Activated T-helper 1 cell treated with anti-CD3 and anti-CD28 coated beads, Interleukin-12 subunit alpha, Interleukin-12 subunit beta, Interleukin-2, Interleukin-4 antibody, amounts not matched to agents 30 ng/mL and 10 ng/mL and 1 ng/mL, durations not matched to agents 14 hours and 24 hours and 36 hours (primary cell): ENCODE data around the gene IGIP. TPM values are rescaled to one million over a fixed set of nuclear protein-coding genes. Genes with fewer than 3 reads are reported as not detected.
A peak's percentile ranks its signal among the peaks of the same experiment; 100 is the strongest.

Experiments
- DNase-seq: peaks from one replicate; pipeline ENCODE4 v3.0.0; 2021; ENCODE audit warnings: low spot score
- H3K27ac Mint-ChIP-seq: one replicate; pipeline ENCODE4 v1.8.0; 2021; ENCODE audit warnings: mild to moderate bottlenecking, mixed read lengths
- H3K27me3 Mint-ChIP-seq: one replicate; pipeline ENCODE4 v1.8.0; 2022; ENCODE audit warnings: mild to moderate bottlenecking, moderate library complexity, mixed read lengths; ENCODE audit not compliant: insufficient read depth
- H3K36me3 Mint-ChIP-seq: one replicate; pipeline ENCODE4 v1.8.0; 2021; ENCODE audit warnings: low read depth, mixed read lengths
- H3K4me1 Mint-ChIP-seq: one replicate; pipeline ENCODE4 v1.8.0; 2021; ENCODE audit warnings: low read depth, mixed read lengths
- H3K4me3 Mint-ChIP-seq: one replicate; pipeline ENCODE4 v1.8.0; 2021; ENCODE audit warnings: mild to moderate bottlenecking, moderate library complexity, mixed read lengths
- H3K9me3 Mint-ChIP-seq: one replicate; pipeline ENCODE4 v1.8.0; 2021; ENCODE audit warnings: mixed read lengths
- intact Hi-C: fragments of 100-400 bp; cut with micrococcal nuclease; formaldehyde crosslinking; loops from one replicate; pipeline ENCODE4 v1.15.1; 2024
- total RNA-seq: library from RNA; stranded (reverse); gene quantifications from 2 replicates; pipeline ENCODE4 v1.2.3, GENCODE V29; 2022

IGIP gene
- 2.5 and 3.5 TPM in 2 replicates for total RNA-seq

DNA sequence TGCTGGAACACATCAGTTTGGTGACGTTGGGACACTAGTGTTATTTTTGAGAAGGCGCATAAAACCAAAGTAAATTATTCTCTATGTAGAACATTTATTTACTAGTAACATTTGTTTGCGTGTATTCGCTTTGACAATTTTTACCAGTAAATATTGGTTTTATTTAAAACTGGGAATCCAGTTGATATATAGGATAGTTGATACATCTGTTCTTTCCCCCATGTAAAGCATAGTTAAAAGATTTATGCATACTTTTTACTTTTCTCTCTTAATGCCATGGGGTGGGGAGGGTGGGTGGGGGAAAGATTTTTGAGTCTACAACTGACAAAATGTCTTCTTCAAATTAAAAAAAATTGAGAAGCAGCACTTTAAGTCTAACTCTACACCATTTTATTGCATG, at the start of gene IGIP:
IGIP (plus strand) TSS at position 301 of the 400 bp plus-strand sequence. CDS start 2,540 bp downstream, outside the sequence.
- Mint-ChIP-seq H3K4me3 (no peak within 1 kb of the TSS), H3K27ac (no peak within 1 kb of the TSS), H3K9me3 (no peaks in the 10 kb centered on the region), H3K27me3 (peaks cover 13% of the 10 kb centered on the region), H3K4me1 (peaks cover 13% of the 10 kb centered on the region), H3K36me3 (no peaks in the 10 kb centered on the region)
- intact Hi-C loops: no loop called here
- no peak for DNase-seq

DNA sequence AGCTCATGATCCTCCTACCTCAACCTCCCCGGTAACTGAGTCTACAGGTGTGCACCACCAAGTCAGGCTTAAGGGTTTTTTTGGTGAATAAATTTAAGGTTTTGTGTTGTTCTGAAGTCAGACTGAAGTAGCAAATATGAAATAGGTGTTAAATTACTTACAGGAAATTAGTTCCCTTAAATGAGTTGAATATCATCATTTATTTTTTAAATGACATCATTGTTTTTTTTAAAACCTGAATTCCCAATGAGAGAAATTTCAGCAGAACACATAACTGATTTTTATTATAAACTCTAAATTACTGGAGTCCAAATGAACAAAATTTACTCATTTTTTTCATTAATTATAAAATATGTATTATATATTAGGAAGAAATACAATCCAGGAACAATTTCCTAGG, 49.6 kb upstream of the IGIP start:
- no peak overlapping the region for H3K27ac Mint-ChIP-seq
- H3K4me1 Mint-ChIP-seq: no peaks in the 10 kb centered on the region
- H3K9me3 Mint-ChIP-seq: no peaks in the 10 kb centered on the region
- H3K27me3 Mint-ChIP-seq: peaks cover 26% of the 10 kb centered on the region
- no peaks in the 10 kb centered on the region for H3K36me3 Mint-ChIP-seq
- no peak overlapping the region for H3K4me3 Mint-ChIP-seq
- DNase-seq: no peak
- intact Hi-C loops: no loop called here

DNA sequence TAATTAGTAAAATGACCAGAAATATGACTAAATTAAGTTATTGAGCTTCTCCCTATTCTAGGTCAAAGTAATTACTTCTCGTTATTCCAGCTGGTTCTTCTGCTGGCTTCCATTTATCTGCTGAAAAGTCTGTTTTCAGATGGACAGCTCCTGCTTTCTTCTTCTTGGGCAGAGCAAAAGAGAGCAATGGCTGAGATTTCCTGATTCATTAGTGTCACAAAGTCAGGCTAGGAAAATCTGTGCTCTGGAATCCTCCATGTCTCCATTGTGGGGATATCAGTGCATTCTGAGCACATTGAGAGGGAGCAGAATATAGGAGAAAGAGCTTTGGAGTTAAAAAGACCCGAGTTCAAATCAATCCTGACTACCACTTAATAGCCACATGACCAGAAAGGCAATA, 48.9 kb upstream of the IGIP start:
- H3K9me3 Mint-ChIP-seq: no peaks in the 10 kb centered on the region
- no peak for DNase-seq
- no peak overlapping the region for H3K4me3 Mint-ChIP-seq
- no peaks in the 10 kb centered on the region for H3K4me1 Mint-ChIP-seq
- intact Hi-C loops: no loop called here
- H3K36me3 Mint-ChIP-seq: no peaks in the 10 kb centered on the region
- H3K27ac Mint-ChIP-seq: no peak overlapping the region
- H3K27me3 Mint-ChIP-seq: peaks cover 24% of the 10 kb centered on the region

DNA sequence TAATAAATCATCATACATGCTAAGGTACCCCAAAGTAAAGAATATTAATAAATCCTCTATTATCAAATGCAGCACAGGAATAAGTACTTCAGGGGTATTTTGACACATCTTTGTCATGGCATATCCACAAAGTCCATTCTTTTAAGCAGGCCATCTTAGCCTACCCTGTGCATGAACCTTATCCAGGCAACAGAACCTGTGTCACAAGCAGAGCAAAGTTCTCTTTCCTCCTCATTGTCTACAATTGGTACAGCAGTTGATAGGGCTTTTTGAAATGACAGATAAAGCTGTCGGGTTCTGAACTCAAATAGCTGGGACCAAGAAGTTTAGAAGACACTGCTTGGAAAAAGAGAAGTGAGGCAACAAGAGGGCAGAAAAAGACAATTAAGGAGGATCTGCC, 42.6 kb upstream of the IGIP start:
- Mint-ChIP-seq H3K4me1 (no peaks in the 10 kb centered on the region), H3K27ac (no peak overlapping the region), H3K27me3 (peaks cover 54% of the 10 kb centered on the region), H3K36me3 (no peaks in the 10 kb centered on the region), H3K9me3 (no peaks in the 10 kb centered on the region), H3K4me3 (no peak overlapping the region)
- intact Hi-C loops: no loop called here
- DNase-seq: no peak

DNA sequence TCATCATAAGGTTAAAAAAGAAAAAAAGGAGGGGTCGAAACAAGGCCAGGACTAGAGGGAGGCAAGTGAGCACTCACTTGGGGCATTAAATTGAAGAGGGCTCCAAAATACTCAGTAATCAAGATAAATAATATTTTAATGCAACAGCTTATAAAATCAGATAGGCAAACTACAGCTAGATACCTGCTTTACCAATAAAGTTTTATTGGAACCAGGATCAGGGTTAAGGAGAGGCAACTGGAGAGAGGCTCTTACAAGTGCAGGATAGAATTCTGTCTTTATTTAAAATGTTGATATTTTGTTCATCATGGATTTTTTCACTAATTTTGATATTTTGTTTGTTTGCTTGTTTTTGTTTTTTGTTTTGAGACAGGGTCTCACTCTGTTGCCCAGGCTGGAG, 42.1 kb upstream of the IGIP start:
- no peak overlapping the region for H3K4me3 Mint-ChIP-seq
- no peaks in the 10 kb centered on the region for H3K4me1 Mint-ChIP-seq
- DNase-seq: no peak
- H3K27me3 Mint-ChIP-seq: peaks cover 53% of the 10 kb centered on the region
- H3K36me3 Mint-ChIP-seq: no peaks in the 10 kb centered on the region
- no peak overlapping the region for H3K27ac Mint-ChIP-seq
- H3K9me3 Mint-ChIP-seq: no peaks in the 10 kb centered on the region
- intact Hi-C loops: no loop called here

DNA sequence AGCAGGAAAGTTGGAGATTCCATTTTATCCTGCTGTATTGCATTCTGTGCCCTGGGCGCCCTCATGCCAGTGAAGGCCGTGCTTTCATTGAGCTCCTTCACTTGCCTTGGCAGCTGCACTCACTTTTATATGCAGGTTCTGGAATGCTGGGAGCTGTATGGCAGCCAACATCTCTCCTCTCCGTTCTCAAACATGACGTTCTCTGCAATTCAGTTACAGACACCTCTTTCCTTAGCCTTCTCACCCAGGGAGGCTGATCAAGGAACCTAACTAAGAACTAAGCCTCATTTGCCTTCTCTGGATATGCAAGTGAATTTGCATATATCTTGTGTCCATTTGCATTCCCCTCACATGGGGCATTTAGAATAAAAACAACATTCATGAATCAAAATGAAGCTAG, 41.2 kb upstream of the IGIP start:
- Mint-ChIP-seq H3K4me1 (no peaks in the 10 kb centered on the region), H3K27me3 (peaks cover 53% of the 10 kb centered on the region), H3K4me3 (no peak overlapping the region), H3K9me3 (peaks cover 7% of the 10 kb centered on the region), H3K36me3 (no peaks in the 10 kb centered on the region), H3K27ac (no peak overlapping the region)
- intact Hi-C loops: no loop called here
- DNase-seq: no peak

DNA sequence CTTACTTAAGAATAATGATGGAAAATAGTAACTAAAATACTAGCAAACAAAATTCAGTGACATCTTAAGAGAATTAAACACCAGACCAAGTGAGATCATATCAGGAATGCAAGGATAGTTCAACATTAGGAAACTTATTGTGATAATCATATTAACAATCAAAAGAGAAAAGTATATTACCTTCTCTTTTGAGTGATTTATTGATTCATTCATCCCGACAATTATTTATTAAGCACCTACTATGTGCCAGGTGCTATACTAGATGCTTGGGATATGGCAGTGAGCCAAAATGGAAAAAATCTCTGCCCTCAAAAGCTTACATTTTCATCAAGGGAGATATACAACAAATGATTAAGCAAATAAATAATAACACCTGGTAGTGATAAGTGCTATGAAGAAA, 35.5 kb upstream of the IGIP start:
- DNase-seq: no peak
- no peaks in the 10 kb centered on the region for H3K4me1 Mint-ChIP-seq
- peaks cover 34% of the 10 kb centered on the region for H3K27me3 Mint-ChIP-seq
- no peak overlapping the region for H3K4me3 Mint-ChIP-seq
- H3K9me3 Mint-ChIP-seq: peaks cover 23% of the 10 kb centered on the region
- peaks cover 4% of the 10 kb centered on the region for H3K36me3 Mint-ChIP-seq
- H3K27ac Mint-ChIP-seq: no peak overlapping the region
- intact Hi-C loops: no loop called here

DNA sequence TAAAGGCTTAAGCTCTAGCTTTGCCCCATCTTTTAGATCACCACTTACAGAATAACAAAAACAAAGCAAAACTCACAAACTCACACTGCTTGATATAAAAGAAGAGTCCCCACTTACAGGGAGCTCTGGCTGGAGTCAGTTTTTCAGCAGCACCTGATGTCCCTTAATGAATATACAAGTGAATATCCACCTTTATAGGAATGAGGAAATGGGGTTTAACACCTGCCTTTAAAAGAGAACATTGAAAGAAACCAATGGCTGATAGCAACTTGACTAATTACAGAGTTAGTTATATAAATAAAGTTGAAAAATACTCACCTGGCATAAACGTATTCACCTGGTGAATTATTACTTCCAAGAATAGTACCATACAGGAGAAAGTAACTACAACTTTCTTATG, 32.6 kb upstream of the IGIP start:
- DNase-seq: no peak
- Mint-ChIP-seq H3K4me1 (no peaks in the 10 kb centered on the region), H3K27ac (no peak overlapping the region), H3K36me3 (peaks cover 4% of the 10 kb centered on the region), H3K4me3 (no peak overlapping the region), H3K27me3 (peaks cover 28% of the 10 kb centered on the region), H3K9me3 (peaks cover 23% of the 10 kb centered on the region)
- intact Hi-C loops: no loop called here

DNA sequence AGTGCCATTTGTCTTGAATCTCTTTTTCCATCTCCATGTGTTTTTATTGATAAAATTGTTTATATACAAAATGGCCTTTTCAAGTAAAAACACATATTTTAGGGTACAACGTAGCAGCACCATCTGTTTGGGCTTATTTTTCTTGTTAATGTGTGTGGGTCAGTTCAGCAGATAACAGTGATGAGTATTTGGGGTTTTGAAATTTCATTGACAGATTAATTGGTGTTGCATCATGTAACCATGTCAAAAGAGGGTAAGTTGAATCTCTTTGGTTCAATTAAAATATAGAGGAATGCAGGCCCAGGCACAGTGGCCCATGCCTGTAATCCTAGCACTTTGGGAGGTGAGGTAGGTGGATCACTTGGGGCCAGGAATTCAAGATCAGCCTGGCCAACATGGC, 31.9 kb upstream of the IGIP start:
- intact Hi-C loops: no loop called here
- Mint-ChIP-seq H3K9me3 (peaks cover 23% of the 10 kb centered on the region), H3K36me3 (peaks cover 4% of the 10 kb centered on the region)

DNA sequence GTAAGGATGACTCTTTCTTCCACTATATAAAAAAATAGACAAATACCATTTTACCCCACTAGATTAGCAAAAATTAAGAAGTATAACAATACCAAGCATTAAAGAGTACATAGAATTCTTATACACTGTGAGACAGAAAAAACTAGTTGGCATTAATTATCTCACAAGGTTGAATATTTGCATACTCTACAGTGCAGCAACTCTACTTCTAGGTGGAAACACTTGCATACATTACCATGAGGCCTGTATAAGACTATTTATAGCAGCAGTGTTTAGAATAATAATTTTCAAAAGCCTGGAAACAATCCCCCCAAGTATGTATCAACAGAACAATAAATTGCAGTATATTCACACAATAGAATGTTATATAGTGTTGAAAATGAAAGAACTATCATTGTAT, 30.8 kb upstream of the IGIP start:
- H3K4me1 Mint-ChIP-seq: no peaks in the 10 kb centered on the region
- H3K9me3 Mint-ChIP-seq: peaks cover 15% of the 10 kb centered on the region
- intact Hi-C loops: no loop called here
- H3K36me3 Mint-ChIP-seq: peaks cover 4% of the 10 kb centered on the region
- DNase-seq: no peak
- peaks cover 31% of the 10 kb centered on the region for H3K27me3 Mint-ChIP-seq
- no peak overlapping the region for H3K27ac Mint-ChIP-seq
- no peak overlapping the region for H3K4me3 Mint-ChIP-seq

More for the DNA sequence above, 31.9 kb upstream of the IGIP start:
- H3K27me3 Mint-ChIP-seq: peaks cover 28% of the 10 kb centered on the region
- no peak overlapping the region for H3K27ac Mint-ChIP-seq
- no peak for DNase-seq
- H3K4me1 Mint-ChIP-seq: no peaks in the 10 kb centered on the region
- H3K4me3 Mint-ChIP-seq: no peak overlapping the region

DNA sequence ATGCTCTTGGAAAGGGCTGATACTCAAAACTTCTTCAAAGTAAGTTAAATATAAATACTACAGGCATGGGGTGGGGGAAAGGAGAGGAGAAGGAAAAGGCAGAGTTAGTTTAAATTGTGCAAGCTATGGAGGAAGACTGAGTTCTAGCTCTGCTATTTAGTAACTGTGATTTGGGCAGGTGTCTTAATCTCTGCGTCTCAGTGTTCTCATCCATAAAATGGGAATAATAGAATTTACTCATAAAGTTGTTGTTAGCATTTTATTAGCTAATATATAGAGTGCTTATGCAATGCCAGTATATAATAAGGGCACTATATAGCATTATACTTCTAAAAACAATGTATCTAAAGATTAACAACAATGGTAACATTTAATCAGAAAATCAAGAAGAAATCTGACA, 24.6 kb upstream of the IGIP start:
- intact Hi-C loops: loop anchor here (10.0 kb wide), 1 partner anchor 614 kb away; no protein-coding TSS in a partner anchor
- H3K27me3 Mint-ChIP-seq: peaks cover 53% of the 10 kb centered on the region
- H3K27ac Mint-ChIP-seq: no peak overlapping the region
- H3K9me3 Mint-ChIP-seq: no peaks in the 10 kb centered on the region
- H3K4me3 Mint-ChIP-seq: no peak overlapping the region
- no peaks in the 10 kb centered on the region for H3K36me3 Mint-ChIP-seq
- no peak for DNase-seq
- H3K4me1 Mint-ChIP-seq: peaks cover 4% of the 10 kb centered on the region

DNA sequence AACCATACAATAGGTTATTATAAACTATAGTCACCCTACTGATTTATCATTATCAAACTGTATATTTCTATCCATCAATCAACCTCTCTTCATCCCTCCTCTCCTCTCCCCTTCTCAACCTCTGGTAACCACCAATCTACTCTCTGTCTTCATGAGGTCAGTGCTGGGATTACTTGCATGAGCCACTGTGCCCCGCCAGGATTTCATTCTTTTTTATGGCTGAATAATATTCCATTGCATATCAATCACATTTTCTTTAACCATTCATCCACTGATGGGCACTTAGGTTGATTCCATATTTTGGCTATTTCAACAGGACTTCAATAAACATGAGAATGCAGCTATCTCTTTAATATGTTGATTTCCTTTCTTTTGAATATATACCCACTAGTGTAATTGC, 22.6 kb upstream of the IGIP start:
- H3K4me3 Mint-ChIP-seq: no peak overlapping the region
- no peaks in the 10 kb centered on the region for H3K9me3 Mint-ChIP-seq
- no peak overlapping the region for H3K27ac Mint-ChIP-seq
- H3K4me1 Mint-ChIP-seq: peaks cover 16% of the 10 kb centered on the region
- DNase-seq: no peak
- intact Hi-C loops: loop anchor here (10.0 kb wide), 1 partner anchor 612 kb away; no protein-coding TSS in a partner anchor
- no peaks in the 10 kb centered on the region for H3K36me3 Mint-ChIP-seq
- peaks cover 48% of the 10 kb centered on the region for H3K27me3 Mint-ChIP-seq

DNA sequence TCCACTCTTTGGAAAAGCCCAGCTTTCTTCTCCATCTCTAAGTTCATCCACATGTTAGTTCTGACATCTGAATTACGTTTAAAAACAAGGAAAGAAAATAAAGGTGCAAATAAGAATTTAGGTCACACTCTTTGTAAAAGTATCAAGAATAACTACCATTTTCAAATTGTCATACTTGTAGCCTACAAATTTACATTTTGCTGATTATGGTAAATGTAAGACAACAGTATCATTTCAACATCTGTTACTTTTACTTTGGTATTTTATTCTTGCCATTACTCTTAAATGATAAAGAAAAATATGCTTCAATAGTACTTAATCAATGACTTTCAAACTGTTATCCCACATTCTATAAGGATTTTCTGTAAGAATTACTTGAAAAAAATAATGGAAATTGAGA, 21.6 kb upstream of the IGIP start:
- H3K9me3 Mint-ChIP-seq: no peaks in the 10 kb centered on the region
- H3K36me3 Mint-ChIP-seq: peaks cover 2% of the 10 kb centered on the region
- no peak overlapping the region for H3K27ac Mint-ChIP-seq
- intact Hi-C loops: loop anchor here (10.0 kb wide), 1 partner anchor 611 kb away; no protein-coding TSS in a partner anchor
- H3K4me3 Mint-ChIP-seq: no peak overlapping the region
- no peak for DNase-seq
- peaks cover 19% of the 10 kb centered on the region for H3K4me1 Mint-ChIP-seq
- H3K27me3 Mint-ChIP-seq: peaks cover 49% of the 10 kb centered on the region

DNA sequence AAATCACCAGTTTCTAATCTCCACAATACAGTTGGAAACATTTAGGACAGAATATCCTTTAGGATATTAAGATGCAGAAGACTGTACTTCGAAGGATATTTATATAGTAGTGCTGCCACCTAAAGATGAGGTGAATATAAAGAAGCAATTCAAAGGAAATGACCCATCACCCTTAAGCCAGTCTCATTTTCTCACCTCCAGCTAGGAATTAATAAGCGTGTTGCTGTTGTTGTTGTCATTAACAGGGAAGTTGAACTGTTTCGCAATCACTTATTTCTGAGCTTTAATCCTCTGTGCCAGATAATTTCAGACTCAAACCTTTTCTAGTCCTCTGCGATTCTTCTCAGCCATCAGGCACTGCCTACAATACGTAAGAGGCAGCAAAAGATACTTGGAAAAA, 19.6 kb upstream of the IGIP start:
- intact Hi-C loops: loop anchor here (2.0 to 10.0 kb wide), 10 partner anchors 63 to 1894 kb away; partner anchors contain the start of genes ANKHD1, CDC23, CYSTM1 and HBEGF
- peak overlapping the region; percentile 90 for H3K4me3 Mint-ChIP-seq
- peaks cover 56% of the 10 kb centered on the region for H3K27me3 Mint-ChIP-seq
- DNase-seq: no peak
- peaks cover 3% of the 10 kb centered on the region for H3K36me3 Mint-ChIP-seq
- H3K9me3 Mint-ChIP-seq: no peaks in the 10 kb centered on the region
- H3K4me1 Mint-ChIP-seq: peaks cover 30% of the 10 kb centered on the region
- no peak overlapping the region for H3K27ac Mint-ChIP-seq
